Anterior cingulate cortex (tissue), 58 donors: ENCODE data around the gene FILIP1L.
A peak's percentile ranks its signal among the peaks of the same experiment; 100 is the strongest.

Source experiments
- DNase-seq, 58 donors: peaks; one replicate each; lab custom pipeline; 2025; lab: John Stamatoyannopoulos, UW

Gene FILIP1L

DNA sequence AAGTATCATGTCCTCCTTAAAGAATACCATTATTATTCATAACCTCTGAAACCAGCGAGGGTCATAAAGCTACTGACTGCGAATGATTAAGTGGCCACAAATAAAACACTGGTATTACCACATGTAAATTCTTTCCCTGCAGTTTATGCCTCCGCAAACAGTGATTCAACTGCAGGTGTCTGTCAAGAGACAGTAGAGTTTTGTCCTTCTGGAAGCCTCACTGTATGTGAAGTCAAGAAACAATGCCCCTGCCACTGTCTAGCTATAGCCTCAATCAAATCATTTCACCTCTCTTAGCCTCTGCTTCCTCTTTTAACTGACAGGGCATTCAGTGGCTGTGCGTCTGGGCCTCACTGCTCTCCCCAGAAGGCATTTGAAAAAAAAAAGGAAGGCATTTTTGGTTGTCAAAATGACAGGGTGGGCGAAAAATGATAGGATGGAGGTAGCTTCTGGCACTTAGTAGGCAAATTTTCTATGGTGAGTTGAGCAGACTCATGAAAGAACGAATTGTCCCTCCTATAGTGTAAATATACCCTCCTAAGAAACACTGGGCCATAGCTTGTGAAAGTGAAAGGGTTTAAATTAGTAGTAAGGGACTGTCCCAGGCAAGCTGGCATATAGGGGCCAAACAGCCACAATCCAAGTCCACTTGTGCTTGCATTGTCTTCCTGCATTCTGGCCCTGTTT lies 66.7 kb downstream of the FILIP1L start:
- no peak for DNase-seq

DNA sequence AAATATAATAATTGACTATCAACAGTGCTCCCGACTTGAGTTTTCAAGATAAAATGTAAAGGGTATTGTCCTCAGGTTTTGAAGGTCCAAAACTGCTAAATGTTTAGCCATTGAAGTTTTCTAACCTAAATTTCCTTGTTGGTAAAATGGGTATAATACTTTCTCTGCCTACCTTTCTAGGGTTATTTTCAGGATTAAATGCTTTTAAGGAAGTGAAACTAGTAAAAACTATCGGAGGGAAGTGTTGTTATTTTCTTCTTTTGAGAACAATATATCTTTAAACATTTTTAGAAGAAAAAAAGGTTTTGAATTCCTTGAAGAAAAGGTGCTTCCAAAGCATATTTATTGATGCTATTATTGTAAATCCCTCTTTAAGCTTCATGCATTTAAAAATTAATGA lies 67.3 kb downstream of the FILIP1L start:
- DNase-seq, result no peak

DNA sequence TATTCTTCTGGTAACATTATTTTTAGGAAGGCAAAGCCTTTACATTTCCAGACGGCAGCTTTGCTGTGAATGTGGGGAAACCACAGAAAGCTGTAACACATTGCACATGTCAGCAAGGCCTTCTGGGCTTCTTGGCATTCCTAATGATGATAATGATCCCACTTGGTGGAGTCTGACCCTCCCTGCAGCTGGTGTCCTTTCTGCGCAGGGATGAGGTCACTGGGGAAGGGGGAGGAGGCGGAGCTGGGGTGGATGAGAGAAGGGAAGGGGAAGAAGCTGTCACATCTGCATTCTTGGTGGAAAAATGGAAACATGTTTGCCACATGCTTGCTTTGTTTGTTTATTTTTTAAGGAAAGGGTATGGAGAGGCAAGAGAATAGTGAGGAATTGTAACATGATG lies 68.6 kb downstream of the FILIP1L start:
- peak in 13 of 58 donors; percentile 1 to 30 (median 10) for DNase-seq

GRCh38 chr3:100044369-100044768 lies 69.9 kb downstream of the FILIP1L start:
- DNase-seq, result no peak

- DNase-seq, result no peak
These were observed 71.0 kb downstream of the FILIP1L start for GRCh38 chr3:100043271-100043670.

DNA sequence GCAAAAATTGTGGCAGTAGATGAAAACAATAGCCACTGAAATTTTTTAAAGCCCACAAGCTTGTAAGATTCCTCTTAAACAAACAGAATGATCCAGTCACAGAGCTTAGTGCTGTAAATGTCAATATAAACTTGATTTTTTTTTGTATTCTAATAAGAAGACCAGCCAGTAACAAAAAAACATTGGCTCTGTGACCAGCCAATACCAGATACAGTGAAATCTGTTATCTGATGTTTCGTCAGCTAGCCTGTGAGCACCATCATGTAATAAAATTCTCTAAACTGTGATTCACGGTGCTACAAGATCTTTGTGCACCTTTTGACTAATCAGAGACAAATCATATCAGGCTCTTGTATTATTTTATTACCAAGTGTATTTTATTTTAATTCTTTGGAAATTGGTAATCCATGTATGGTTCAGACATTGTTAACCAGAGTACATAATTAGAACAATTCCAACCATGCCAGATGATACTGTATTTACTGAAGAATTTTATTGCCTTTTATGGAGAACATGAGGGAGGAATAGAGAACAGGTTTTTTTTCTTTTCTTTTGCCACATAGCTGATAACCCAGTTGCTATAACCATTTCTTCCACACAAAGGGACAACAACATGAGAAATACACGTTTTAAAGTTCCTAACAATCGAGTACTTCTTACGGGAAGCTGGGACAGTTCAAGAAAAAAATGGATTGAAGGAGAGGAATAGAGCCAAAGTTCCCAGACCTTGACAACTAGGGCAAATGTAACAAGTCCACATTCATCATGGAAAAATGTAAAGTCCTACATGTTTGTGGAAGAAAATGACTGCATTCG lies 71.9 kb downstream of the FILIP1L start:
- DNase-seq, result no peak

GRCh38 chr3:100041328-100041749 lies 73.0 kb downstream of the FILIP1L start:
- DNase-seq, result no peak

- no peak for DNase-seq
These were observed 73.7 kb downstream of the FILIP1L start for GRCh38 chr3:100040451-100041225.

DNA sequence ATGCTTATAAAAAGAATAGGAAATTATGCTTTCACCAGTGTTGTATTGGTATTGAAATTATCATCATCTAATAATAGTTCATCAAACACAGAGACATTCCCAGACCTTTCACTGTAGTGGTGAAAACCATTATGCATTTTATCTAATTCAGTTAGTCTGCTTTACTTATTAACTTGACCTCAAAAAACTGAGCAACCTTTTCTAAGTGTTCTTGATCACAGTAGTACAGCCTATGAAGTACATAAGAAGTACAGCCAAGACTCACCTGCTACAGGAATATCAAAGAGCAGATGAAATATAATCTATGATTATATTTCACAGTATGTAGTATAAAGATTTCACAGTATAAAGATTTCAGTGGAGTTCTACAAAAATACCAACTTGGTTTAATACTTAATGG lies 75.2 kb downstream of the FILIP1L start:
- DNase-seq, result no peak

- no peak for DNase-seq
These were observed 80.3 kb downstream of the FILIP1L start for GRCh38 chr3:100033903-100034471.

DNA sequence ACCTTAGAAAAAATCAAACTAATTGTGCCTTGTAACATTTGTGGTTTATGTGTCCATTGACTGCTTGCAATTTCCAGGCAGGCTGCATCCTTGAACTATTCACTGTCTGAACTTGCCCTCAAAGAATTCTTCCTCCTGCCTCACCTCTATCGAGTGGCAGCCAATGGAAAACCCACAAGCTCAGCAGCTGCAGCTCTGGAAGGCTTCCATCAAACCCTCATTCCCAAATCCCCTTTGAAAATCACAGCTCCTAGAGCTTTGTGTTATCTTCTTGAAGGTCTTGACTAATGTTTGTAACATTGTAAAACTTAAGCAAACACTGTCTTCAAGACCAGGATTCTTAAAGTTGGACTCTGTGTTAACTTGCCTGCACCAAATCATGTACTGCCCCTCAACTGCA lies 81.1 kb downstream of the FILIP1L start:
- no peak for DNase-seq

GRCh38 chr3:100032243-100032642 lies 82.1 kb downstream of the FILIP1L start:
- peak in 6 of 58 donors; percentile 1 to 49 (median 8) for DNase-seq

GRCh38 chr3:100030914-100031425 lies 83.3 kb downstream of the FILIP1L start:
- DNase-seq, result no peak

DNA sequence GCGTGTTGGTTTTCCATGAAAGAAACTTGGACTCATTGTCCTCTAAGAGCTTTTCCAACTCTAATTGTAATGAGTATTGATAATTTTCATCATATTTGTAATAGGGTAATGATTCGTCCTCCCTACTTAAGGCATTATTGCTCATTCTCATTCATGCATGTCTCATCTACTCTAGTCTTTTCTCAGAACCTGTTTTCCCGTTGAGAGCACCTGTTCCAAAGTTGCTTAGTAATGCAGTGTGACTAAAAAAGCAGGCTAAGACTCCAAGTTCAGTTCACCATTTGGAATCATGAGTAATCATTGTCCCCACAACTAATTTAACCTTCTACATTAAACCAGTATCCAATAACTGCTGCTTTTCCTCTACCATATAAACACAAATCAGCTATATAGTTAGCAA lies 84.0 kb downstream of the FILIP1L start:
- DNase-seq, result no peak

DNA sequence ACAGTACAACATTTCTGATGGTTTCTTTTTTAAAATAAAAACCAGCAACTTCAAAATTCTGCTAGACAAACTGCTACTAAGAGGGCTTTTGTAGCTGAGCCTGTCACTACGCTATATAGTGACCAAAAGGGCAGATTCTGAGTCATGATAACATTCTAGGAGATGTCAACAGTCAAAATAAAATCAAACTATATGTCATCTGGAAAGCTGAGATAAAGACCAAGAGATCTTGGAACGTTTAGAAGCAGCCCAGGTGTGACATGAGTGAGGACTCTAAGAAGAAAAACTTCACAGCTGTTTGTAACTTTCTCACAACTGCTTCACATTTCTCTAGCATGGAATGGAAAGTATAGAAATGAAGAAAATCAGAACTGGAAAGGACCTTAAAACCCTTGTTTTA lies 84.6 kb downstream of the FILIP1L start:
- no peak for DNase-seq

GRCh38 chr3:100029052-100029451 lies 85.2 kb downstream of the FILIP1L start:
- DNase-seq, result no peak

DNA sequence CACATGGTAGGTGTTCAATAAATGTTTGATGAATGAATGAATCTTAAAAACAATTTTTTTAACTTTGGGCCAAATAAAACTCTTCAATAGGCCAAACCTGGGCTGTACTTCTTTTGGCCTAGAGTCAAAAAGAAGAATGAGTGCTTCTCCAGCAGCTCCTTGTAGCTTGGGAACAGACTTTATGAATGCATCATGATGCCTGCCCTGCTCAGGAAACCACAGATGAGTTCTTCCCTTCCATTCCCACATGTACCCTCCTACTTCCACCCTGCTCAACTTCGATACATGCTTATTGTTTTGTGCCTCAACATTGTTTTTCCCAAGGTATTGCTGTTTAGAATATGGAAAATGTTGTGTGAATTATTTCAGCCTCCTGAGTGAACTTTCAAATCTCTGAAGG lies 87.0 kb downstream of the FILIP1L start:
- DNase-seq, result no peak

DNA sequence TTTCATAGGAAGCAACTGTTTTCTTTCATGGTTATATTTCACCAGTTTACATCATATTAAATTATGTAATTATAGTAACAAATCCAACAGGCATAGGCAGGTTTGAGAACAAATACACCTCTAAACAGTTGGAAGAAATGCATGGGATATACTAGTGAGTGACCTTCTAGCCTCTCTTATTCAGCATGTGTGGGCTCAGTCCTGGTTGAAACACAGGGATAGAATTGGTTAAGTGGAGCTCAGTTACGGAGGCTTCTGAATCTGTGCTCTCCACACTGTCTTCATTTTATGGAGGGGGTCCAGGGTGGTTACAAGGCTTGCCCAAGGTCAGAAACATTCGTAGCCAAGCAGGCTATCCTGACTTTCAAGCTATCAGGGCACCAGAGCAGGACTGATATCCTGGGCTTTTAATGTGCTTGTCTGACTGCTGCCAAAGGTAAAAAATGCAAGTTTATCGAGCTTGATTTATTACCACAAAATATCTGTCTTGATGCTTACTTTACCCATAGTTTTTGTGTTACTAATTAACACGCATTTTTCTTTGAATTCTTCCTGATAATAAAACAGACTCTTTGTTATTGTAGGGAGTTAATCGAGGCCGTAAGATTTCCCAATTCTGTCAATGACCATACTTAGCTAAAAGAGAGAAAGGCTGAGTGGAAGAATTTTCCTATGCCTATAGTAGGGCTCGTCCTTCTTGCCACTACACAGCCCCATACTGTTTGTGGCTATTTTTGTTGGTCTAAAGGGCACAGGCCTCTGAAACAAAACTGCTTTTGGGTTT lies 89.6 kb downstream of the FILIP1L start:
- no peak for DNase-seq

DNA sequence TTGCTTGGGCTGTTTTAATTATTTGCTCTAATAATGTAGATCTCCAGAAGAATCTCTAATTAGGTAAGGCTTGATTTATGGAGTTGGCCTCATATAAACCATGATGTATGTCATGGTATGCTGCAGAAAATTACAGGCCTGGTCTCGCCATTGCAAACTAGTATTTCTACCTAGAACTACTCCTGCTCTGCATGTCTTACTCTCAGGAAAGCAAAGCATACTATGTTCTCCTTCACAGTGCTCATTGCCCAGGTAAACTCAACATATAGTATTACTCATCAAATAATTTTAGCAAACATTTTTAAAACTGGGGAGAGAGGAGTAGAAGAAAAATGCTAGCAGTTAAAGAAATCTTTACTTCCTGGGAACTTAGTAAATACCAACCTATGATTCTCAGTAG lies 90.7 kb downstream of the FILIP1L start:
- DNase-seq, result no peak

- no peak for DNase-seq
These were observed 91.2 kb downstream of the FILIP1L start for GRCh38 chr3:100023150-100023549.
